Measurements from ENCODE around the gene LAMA2. TPM values are rescaled to one million over a fixed set of nuclear protein-coding genes. Genes with fewer than 3 reads are reported as not detected.

The LAMA2 gene
- polyA plus RNA-seq, 3 donors: not detected

GRCh38 chr6:129517288-129517687 lies 634.4 kb downstream of the LAMA2 start:
- Histone ChIP-seq H3K4me1 (ENCODE audit: control insufficient read depth in 1 of 2, insufficient read depth in 2 of 2, low read length in 2 of 2) (no peaks in the 10 kb centered on the region), H3K9me3 (replicated peaks in 1 of 2; ENCODE audit: control insufficient read depth in 1 of 2, insufficient read depth in 1 of 2, low read length in 2 of 2) (no peaks in the 10 kb centered on the region), H3K4me2 (replicated peaks; ENCODE audit: extremely low read depth, low read length, poor library complexity, severe bottlenecking) (no peak overlapping the region), H3K27ac (ENCODE audit: low read depth in 1 of 2, low read length in 2 of 2) (no peak overlapping the region), H2AFZ (ENCODE audit: insufficient read depth, low read depth, low read length, poor library complexity, severe bottlenecking) (no peak overlapping the region), H3K9ac (ENCODE audit: insufficient read depth, low read length, poor library complexity, severe bottlenecking) (no peak overlapping the region), H3K27me3 (ENCODE audit: control insufficient read depth in 2 of 2, insufficient read depth in 2 of 2, low read length in 2 of 2) (no peaks in the 10 kb centered on the region), H4K20me1 (ENCODE audit: insufficient read depth, low read length) (no peaks in the 10 kb centered on the region), H3K4me3 (replicated peaks in 1 of 3; ENCODE audit: low read depth in 2 of 3, low read length in 3 of 3) (no peak overlapping the region), H3K79me2 (ENCODE audit: insufficient read depth, low read length) (no peaks in the 10 kb centered on the region), H3K36me3 (replicated peaks in 1 of 2; ENCODE audit: control insufficient read depth in 1 of 2, insufficient read depth in 2 of 2, low read length in 2 of 2) (no peaks in the 10 kb centered on the region)
- DNase-seq: no peak
- Mint-ChIP-seq H3K4me1 (no peaks in the 10 kb centered on the region), H3K36me3 (no peaks in the 10 kb centered on the region), H3K9me3 (no peaks in the 10 kb centered on the region), H3K27ac (no peak overlapping the region), H3K27me3 (ENCODE audit: low read depth in 3 of 3) (no peaks in the 10 kb centered on the region), H3K4me3 (no peak overlapping the region)
- WGBS (ENCODE audit: insufficient coverage): no CpG with 5 or more reads among the region's 2 CpGs
- TF ChIP-seq CTCF (IDR thresholded peaks at IDR 0.05): no peak
- intact Hi-C loops (cut with micrococcal nuclease): no loop called here

GRCh38 chr6:129519750-129520149 lies 636.8 kb downstream of the LAMA2 start:
- no peak overlapping the region for H3K4me3 Mint-ChIP-seq
- H3K36me3 ChIP-seq (replicated peaks in 1 of 2; ENCODE audit: control insufficient read depth in 1 of 2, insufficient read depth in 2 of 2, low read length in 2 of 2): no peaks in the 10 kb centered on the region
- H2AFZ ChIP-seq (ENCODE audit: insufficient read depth, low read depth, low read length, poor library complexity, severe bottlenecking): no peak overlapping the region
- no peak for DNase-seq
- no peak overlapping the region for H3K4me3 ChIP-seq (replicated peaks in 1 of 3; ENCODE audit: low read depth in 2 of 3, low read length in 3 of 3)
- no peak for TF ChIP-seq CTCF (IDR thresholded peaks at IDR 0.05)
- intact Hi-C loops (cut with micrococcal nuclease): no loop called here
- no peaks in the 10 kb centered on the region for H3K79me2 ChIP-seq (ENCODE audit: insufficient read depth, low read length)
- H3K27ac ChIP-seq (ENCODE audit: low read depth in 1 of 2, low read length in 2 of 2): no peak overlapping the region
- H3K4me1 ChIP-seq (ENCODE audit: control insufficient read depth in 1 of 2, insufficient read depth in 2 of 2, low read length in 2 of 2): no peaks in the 10 kb centered on the region
- 100% methylated on average over 1 of the region's 2 CpGs for WGBS (ENCODE audit: insufficient coverage)
- no peaks in the 10 kb centered on the region for H3K36me3 Mint-ChIP-seq
- no peaks in the 10 kb centered on the region for H3K9me3 Mint-ChIP-seq
- H3K4me2 ChIP-seq (replicated peaks; ENCODE audit: extremely low read depth, low read length, poor library complexity, severe bottlenecking): no peak overlapping the region
- no peaks in the 10 kb centered on the region for H3K4me1 Mint-ChIP-seq
- H4K20me1 ChIP-seq (ENCODE audit: insufficient read depth, low read length): no peaks in the 10 kb centered on the region
- no peaks in the 10 kb centered on the region for H3K9me3 ChIP-seq (replicated peaks in 1 of 2; ENCODE audit: control insufficient read depth in 1 of 2, insufficient read depth in 1 of 2, low read length in 2 of 2)
- H3K9ac ChIP-seq (ENCODE audit: insufficient read depth, low read length, poor library complexity, severe bottlenecking): no peak overlapping the region
- no peak overlapping the region for H3K27ac Mint-ChIP-seq
- peaks cover 0 to 1% (median 0%) of the 10 kb centered on the region in 3 donors for H3K27me3 Mint-ChIP-seq (ENCODE audit: low read depth in 3 of 3)
- H3K27me3 ChIP-seq (ENCODE audit: control insufficient read depth in 2 of 2, insufficient read depth in 2 of 2, low read length in 2 of 2): no peaks in the 10 kb centered on the region
